ENCODE data around the gene ANAPC7.

DNA sequence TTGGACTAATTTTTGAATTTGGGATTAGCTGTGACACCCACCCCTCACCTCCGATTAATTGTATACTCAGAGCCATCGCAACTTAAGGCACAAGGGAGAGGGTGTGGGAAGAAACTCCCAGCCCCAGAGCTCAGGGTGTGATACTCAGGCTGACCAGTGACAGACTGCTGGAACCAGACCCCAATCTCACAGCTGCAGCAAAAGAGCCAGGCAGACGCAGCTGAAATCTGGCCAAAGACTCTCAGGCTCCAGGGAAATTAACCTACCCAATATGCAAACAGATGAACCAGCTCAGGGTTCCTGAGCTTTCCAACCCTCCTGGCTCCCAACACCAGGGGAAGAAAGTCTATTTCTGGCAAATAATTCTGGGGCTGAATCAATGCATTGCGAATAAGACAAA, 30.5 kb downstream of the ANAPC7 start:
- TF ChIP-seq, protein P1, sequence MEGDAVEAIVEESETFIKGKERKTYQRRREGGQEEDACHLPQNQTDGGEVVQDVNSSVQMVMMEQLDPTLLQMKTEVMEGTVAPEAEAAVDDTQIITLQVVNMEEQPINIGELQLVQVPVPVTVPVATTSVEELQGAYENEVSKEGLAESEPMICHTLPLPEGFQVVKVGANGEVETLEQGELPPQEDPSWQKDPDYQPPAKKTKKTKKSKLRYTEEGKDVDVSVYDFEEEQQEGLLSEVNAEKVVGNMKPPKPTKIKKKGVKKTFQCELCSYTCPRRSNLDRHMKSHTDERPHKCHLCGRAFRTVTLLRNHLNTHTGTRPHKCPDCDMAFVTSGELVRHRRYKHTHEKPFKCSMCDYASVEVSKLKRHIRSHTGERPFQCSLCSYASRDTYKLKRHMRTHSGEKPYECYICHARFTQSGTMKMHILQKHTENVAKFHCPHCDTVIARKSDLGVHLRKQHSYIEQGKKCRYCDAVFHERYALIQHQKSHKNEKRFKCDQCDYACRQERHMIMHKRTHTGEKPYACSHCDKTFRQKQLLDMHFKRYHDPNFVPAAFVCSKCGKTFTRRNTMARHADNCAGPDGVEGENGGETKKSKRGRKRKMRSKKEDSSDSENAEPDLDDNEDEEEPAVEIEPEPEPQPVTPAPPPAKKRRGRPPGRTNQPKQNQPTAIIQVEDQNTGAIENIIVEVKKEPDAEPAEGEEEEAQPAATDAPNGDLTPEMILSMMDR (IDR thresholded peaks at IDR 0.05), result no peak
- TF ChIP-seq POLR2A (IDR thresholded peaks at IDR 0.05), result no peak

Measured in lower leg skin (tissue), 3 donors.